SU-DHL-6 (cell line): ENCODE data around the gene FOXP2.

ENCODE experiments used
- H2AFZ ChIP-seq: fragments of 200-600 bp; sonication (generic); 2 replicates; pipeline ENCODE4 v1.6.1; 2014; ENCODE audit warnings: low read depth, mild to moderate bottlenecking, moderate library complexity, mixed read lengths, antibody characterized with exemption, low read length; ENCODE audit not compliant: severe bottlenecking
- H3F3A ChIP-seq: fragments of 200-600 bp; shearing (Covaris generic); 2 replicates; pipeline ENCODE4 v1.6.0; 2016; ENCODE audit warnings: antibody characterized with exemption, mild to moderate bottlenecking; ENCODE audit not compliant: insufficient read depth
- H3K27ac ChIP-seq: fragments of 200-600 bp; sonication (generic); 2 replicates; pipeline ENCODE4 v1.5.1; 2016; ENCODE audit warnings: low read depth, mild to moderate bottlenecking, low read length, moderate library complexity, mixed read lengths
- H3K27me3 ChIP-seq: fragments of 200-600 bp; sonication (generic), shearing (Covaris generic); 2 replicates; pipeline ENCODE4 v1.6.0; 2014; ENCODE audit warnings: mild to moderate bottlenecking, low read length
- H3K36me3 ChIP-seq: fragments of 200-600 bp; sonication (generic); 2 replicates; pipeline ENCODE4 v1.6.1; 2014; ENCODE audit warnings: mild to moderate bottlenecking, low read length, mixed read lengths
- H3K4me2 ChIP-seq: fragments of 300-600, 200-600 bp; shearing (Covaris generic), sonication (generic); 2 replicates; pipeline ENCODE4 v1.6.0; 2014; ENCODE audit warnings: low read length, low read depth, mild to moderate bottlenecking; ENCODE audit not compliant: poor library complexity, severe bottlenecking
- H3K4me3 ChIP-seq: fragments of 200-600 bp; sonication (generic); 2 replicates; pipeline ENCODE4 v1.5.1; 2014; ENCODE audit warnings: antibody characterized with exemption, low read length, mild to moderate bottlenecking, mixed read lengths; ENCODE audit not compliant: insufficient read depth, poor library complexity, severe bottlenecking
- H3K79me2 ChIP-seq: fragments of 200-600 bp; sonication (generic); 2 replicates; pipeline ENCODE4 v1.6.1; 2014; ENCODE audit warnings: mild to moderate bottlenecking, low read length, moderate library complexity; ENCODE audit not compliant: insufficient read depth
- H3K9ac ChIP-seq: fragments of 200-600 bp; sonication (generic); 2 replicates; pipeline ENCODE4 v1.7.0; 2014; ENCODE audit warnings: mild to moderate bottlenecking, low read length
- H3K9me2 ChIP-seq: fragments of 200-600 bp; sonication (generic); replicated peaks from 2 replicates; pipeline ENCODE4 v1.6.1; 2014; ENCODE audit warnings: low read length; ENCODE audit not compliant: insufficient read depth
- H3K9me3 ChIP-seq: fragments of 200-600 bp; sonication (generic); 2 replicates; pipeline ENCODE4 v1.6.1; 2014; ENCODE audit warnings: low read length, mixed read lengths; ENCODE audit not compliant: insufficient read depth
- H4K20me1 ChIP-seq: fragments of 200-600 bp; sonication (generic); 2 replicates; pipeline ENCODE4 v1.6.1; 2014; ENCODE audit warnings: low read depth, mild to moderate bottlenecking, antibody characterized with exemption, low read length, moderate library complexity, mixed read lengths
- EZH2phosphoT487 ChIP-seq: fragments of 200-600 bp; sonication (generic), shearing (Covaris generic); conservative IDR thresholded peaks from 2 replicates; pipeline ENCODE4 v1.6.1; 2018; ENCODE audit warnings: mild to moderate bottlenecking, antibody characterized with exemption, low read length, moderate library complexity, mixed read lengths
- TF ChIP-seq, protein P1 (sequence below): fragments of 200-600 bp; sonication (generic); IDR thresholded peaks from one replicate; pipeline ENCODE4 v1.5.1; 2017; ENCODE audit warnings: antibody characterized with exemption, mild to moderate bottlenecking, low read length, moderate library complexity; ENCODE audit not compliant: insufficient read depth, poor library complexity, severe bottlenecking

The FOXP2 gene

DNA sequence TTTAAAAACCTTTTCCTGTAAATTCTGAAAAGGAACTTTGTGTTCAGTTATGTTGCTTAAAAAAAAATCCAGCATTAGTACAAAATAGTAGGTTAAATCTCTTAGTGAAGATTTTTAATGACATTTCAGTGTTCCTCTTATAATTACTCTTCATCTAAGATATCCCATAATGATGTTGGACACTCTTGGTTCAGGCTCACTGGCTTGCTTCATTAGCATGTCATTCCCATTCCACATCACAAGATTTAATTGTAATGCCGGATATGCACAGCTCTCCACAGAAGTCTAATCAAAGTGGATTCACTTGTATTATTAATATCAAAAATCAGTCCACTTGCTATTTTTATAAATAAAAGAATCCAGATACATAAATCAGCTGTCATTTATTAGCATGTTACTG lies 327.3 kb downstream of the FOXP2 start:
- no peak overlapping the region for H2AFZ ChIP-seq
- H3K4me2 ChIP-seq: no peak overlapping the region
- no peaks in the 10 kb centered on the region for H3K27me3 ChIP-seq
- no peaks in the 10 kb centered on the region for H3K9me3 ChIP-seq
- H4K20me1 ChIP-seq: no peaks in the 10 kb centered on the region
- no peak overlapping the region for H3K4me3 ChIP-seq
- no peaks in the 10 kb centered on the region for H3K36me3 ChIP-seq
- TF ChIP-seq EZH2phosphoT487: no peak
- TF ChIP-seq, protein P1, sequence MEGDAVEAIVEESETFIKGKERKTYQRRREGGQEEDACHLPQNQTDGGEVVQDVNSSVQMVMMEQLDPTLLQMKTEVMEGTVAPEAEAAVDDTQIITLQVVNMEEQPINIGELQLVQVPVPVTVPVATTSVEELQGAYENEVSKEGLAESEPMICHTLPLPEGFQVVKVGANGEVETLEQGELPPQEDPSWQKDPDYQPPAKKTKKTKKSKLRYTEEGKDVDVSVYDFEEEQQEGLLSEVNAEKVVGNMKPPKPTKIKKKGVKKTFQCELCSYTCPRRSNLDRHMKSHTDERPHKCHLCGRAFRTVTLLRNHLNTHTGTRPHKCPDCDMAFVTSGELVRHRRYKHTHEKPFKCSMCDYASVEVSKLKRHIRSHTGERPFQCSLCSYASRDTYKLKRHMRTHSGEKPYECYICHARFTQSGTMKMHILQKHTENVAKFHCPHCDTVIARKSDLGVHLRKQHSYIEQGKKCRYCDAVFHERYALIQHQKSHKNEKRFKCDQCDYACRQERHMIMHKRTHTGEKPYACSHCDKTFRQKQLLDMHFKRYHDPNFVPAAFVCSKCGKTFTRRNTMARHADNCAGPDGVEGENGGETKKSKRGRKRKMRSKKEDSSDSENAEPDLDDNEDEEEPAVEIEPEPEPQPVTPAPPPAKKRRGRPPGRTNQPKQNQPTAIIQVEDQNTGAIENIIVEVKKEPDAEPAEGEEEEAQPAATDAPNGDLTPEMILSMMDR: no peak
- H3K27ac ChIP-seq: no peak overlapping the region
- H3K9ac ChIP-seq: no peak overlapping the region
- no peaks in the 10 kb centered on the region for H3K9me2 ChIP-seq
- H3F3A ChIP-seq: no peaks in the 10 kb centered on the region
- H3K79me2 ChIP-seq: no peaks in the 10 kb centered on the region
